WTC11 (cell line): Measurements from ENCODE around the gene TSPAN10. TPM values are rescaled to one million over a fixed set of nuclear protein-coding genes. Genes with fewer than 3 reads are reported as not detected.

Experiments
- ATAC-seq: fragments of 200-7000 bp; cut with Tn5 transposase; 2 replicates; pipeline ENCODE4 v1.10.0; 2021; ENCODE audit warnings: mild to moderate bottlenecking, moderate library complexity
- CTCF ChIA-PET: fragments of 300-600 bp; sonication (Branson Sonifier 250); formaldehyde crosslinking; loops from one replicate; lab custom pipeline; 2021; ENCODE audit warnings: antibody characterized with exemption; lab: Charles Lee
- POLR2A ChIA-PET: fragments of 350-600 bp; sonication (Branson Sonifier 250); formaldehyde crosslinking; loops from one replicate; lab custom pipeline; 2021; ENCODE audit warnings: antibody characterized with exemption; lab: Charles Lee
- DNase-seq: peaks from one replicate; pipeline ENCODE4 v3.0.0; 2021; ENCODE audit warnings: low spot score
- H3K27ac Mint-ChIP-seq: 2 replicates; pipeline ENCODE4 v1.8.0; 2021; ENCODE audit warnings: mixed read lengths
- H3K27me3 Mint-ChIP-seq: 2 replicates; pipeline ENCODE4 v1.8.0; 2021; ENCODE audit warnings: low read depth, mild to moderate bottlenecking, moderate library complexity, mixed read lengths
- H3K36me3 Mint-ChIP-seq: 2 replicates; pipeline ENCODE4 v1.8.0; 2021; ENCODE audit warnings: mixed read lengths
- H3K4me1 Mint-ChIP-seq: 2 replicates; pipeline ENCODE4 v1.8.0; 2022; ENCODE audit warnings: mixed read lengths
- H3K4me3 Mint-ChIP-seq: 2 replicates; pipeline ENCODE4 v1.8.0; 2021; ENCODE audit warnings: mild to moderate bottlenecking, moderate library complexity, mixed read lengths
- H3K9me3 Mint-ChIP-seq: 2 replicates; pipeline ENCODE4 v1.8.0; 2021; ENCODE audit warnings: mixed read lengths
- ARID4B ChIP-seq: sonication (generic); formaldehyde crosslinking; IDR thresholded peaks from 2 replicates; pipeline ENCODE4 v1.8.0; 2023; ENCODE audit warnings: missing genetic modification reagents, mild to moderate bottlenecking, borderline replicate concordance
- ATF2 ChIP-seq: sonication (generic); formaldehyde crosslinking; IDR thresholded peaks from 2 replicates; pipeline ENCODE4 v1.8.1; 2022; ENCODE audit warnings: low read depth, missing genetic modification reagents, borderline replicate concordance
- CREM ChIP-seq: sonication (generic); formaldehyde crosslinking; IDR thresholded peaks from 2 replicates; pipeline ENCODE4 v1.8.1; 2022; ENCODE audit warnings: mild to moderate bottlenecking, missing genetic modification reagents, moderate library complexity
- CTCF ChIP-seq: fragments of 200-600 bp; IDR thresholded peaks from 2 replicates; pipeline ENCODE4 v1.8.0; 2022; ENCODE audit warnings: antibody characterized with exemption
- E2F1 ChIP-seq: sonication (generic); formaldehyde crosslinking; IDR thresholded peaks from 2 replicates; pipeline ENCODE4 v1.8.0; 2022; ENCODE audit warnings: mild to moderate bottlenecking, missing genetic modification reagents
- IRF1 ChIP-seq: sonication (generic); formaldehyde crosslinking; IDR thresholded peaks from 2 replicates; pipeline ENCODE4 v1.8.0; 2023; ENCODE audit warnings: missing genetic modification reagents
- KAT7 ChIP-seq: sonication (generic); formaldehyde crosslinking; IDR thresholded peaks from 2 replicates; pipeline ENCODE4 v1.8.1; 2023; ENCODE audit warnings: missing genetic modification reagents, mild to moderate bottlenecking, borderline replicate concordance
- NFATC4 ChIP-seq: fragments of 250-450 bp; sonication (Bioruptor Pico); IDR thresholded peaks from 2 replicates; pipeline ENCODE4 v1.9.0; 2021; ENCODE audit warnings: mild to moderate bottlenecking
- OVOL2 ChIP-seq: fragments of 250-450 bp; sonication (Bioruptor Pico); IDR thresholded peaks from 2 replicates; pipeline ENCODE4 v1.9.0; 2021; ENCODE audit warnings: mild to moderate bottlenecking, borderline replicate concordance
- SMAD4 ChIP-seq: sonication (generic); formaldehyde crosslinking; IDR thresholded peaks from 2 replicates; pipeline ENCODE4 v1.8.0; 2022; ENCODE audit warnings: mild to moderate bottlenecking, missing genetic modification reagents
- SOX15 ChIP-seq: fragments of 250-450 bp; sonication (Bioruptor Pico); IDR thresholded peaks from 2 replicates; pipeline ENCODE4 v1.9.0; 2021; ENCODE audit warnings: mild to moderate bottlenecking
- USF2 ChIP-seq: sonication (generic); formaldehyde crosslinking; IDR thresholded peaks from 2 replicates; pipeline ENCODE4 v1.8.1; 2023; ENCODE audit warnings: mild to moderate bottlenecking, missing genetic modification reagents, moderate library complexity
- ZNF416 ChIP-seq: fragments of 250-450 bp; sonication (Bioruptor Pico); IDR thresholded peaks from 2 replicates; pipeline ENCODE4 v1.9.0; 2021; ENCODE audit warnings: mild to moderate bottlenecking, inconsistent platforms
- ZNF423 ChIP-seq: fragments of 250-450 bp; sonication (Bioruptor Pico); IDR thresholded peaks from 2 replicates; pipeline ENCODE4 v2.1.2; 2022; ENCODE audit warnings: mild to moderate bottlenecking, moderate library complexity
- ZNF532 ChIP-seq: fragments of 250-450 bp; sonication (Bioruptor Pico); IDR thresholded peaks from 2 replicates; pipeline ENCODE4 v1.9.0; 2021; ENCODE audit warnings: mild to moderate bottlenecking, borderline replicate concordance
- ZNF671 ChIP-seq: fragments of 250-450 bp; sonication (Bioruptor Pico); IDR thresholded peaks from 2 replicates; pipeline ENCODE4 v1.8.0; 2021; ENCODE audit warnings: mild to moderate bottlenecking
- ZSCAN18 ChIP-seq: fragments of 250-450 bp; sonication (Bioruptor Pico); IDR thresholded peaks from 2 replicates; pipeline ENCODE4 v2.1.2; 2022; ENCODE audit warnings: mild to moderate bottlenecking, moderate library complexity
- total RNA-seq: library from RNA; stranded (reverse); gene quantifications from 3 replicates; pipeline ENCODE4 v1.2.3, GENCODE V29; 2021

The TSPAN10 gene
- total RNA-seq, 1 experiment from 2014 or later: 1.5 TPM

- TF ChIP-seq ARID4B (no peak), ZNF671 (CRISPR knock-in tag) (no peak), E2F1 (CRISPR knock-in tag) (no peak), ZNF423 (CRISPR knock-in tag) (no peak), CREM (no peak), SMAD4 (CRISPR knock-in tag) (no peak), ZNF532 (CRISPR knock-in tag) (no peak), NFATC4 (CRISPR knock-in tag) (no peak)
- TF ChIP-seq, all 79 proteins: peak for 0
Measured at GRCh38 chr17:81630274-81630673, 6.7 kb upstream of the TSPAN10 start (continued).

GRCh38 chr17:81631482-81631881 is 5.5 kb upstream of the TSPAN10 start:
- ChIA-PET CTCF (interaction anchor here (1.1 kb wide), 1 partner anchor 30 kb away, joined by 3 read pairs; no protein-coding TSS in a partner anchor), POLR2A (no interaction called here)
- peaks cover 10% of the 10 kb centered on the region for H3K4me1 Mint-ChIP-seq
- DNase-seq (no peak), ATAC-seq (no peak)
- 0 out of 2 replicates have a peak, but pooled peaks cover 3% of the 10 kb centered on the region for H3K9me3 Mint-ChIP-seq
- H3K36me3 Mint-ChIP-seq: peaks cover 37% of the 10 kb centered on the region
- no peak overlapping the region for H3K4me3 Mint-ChIP-seq
- H3K27me3 Mint-ChIP-seq: no peaks in the 10 kb centered on the region
- H3K27ac Mint-ChIP-seq: no peak overlapping the region
- TF ChIP-seq CTCF (no peak), ATF2 (CRISPR knock-in tag) (no peak), KAT7 (no peak), SOX15 (CRISPR knock-in tag) (no peak), USF2 (no peak), ZSCAN18 (CRISPR knock-in tag) (no peak), IRF1 (no peak), ZNF416 (CRISPR knock-in tag) (no peak), OVOL2 (CRISPR knock-in tag) (no peak)
